Natural killer cell (primary cell): ENCODE results near the gene SPDYE2. TPM values are rescaled to one million over a fixed set of nuclear protein-coding genes. Genes with fewer than 3 reads are reported as not detected.
"Not testable (repeated sequence)": the region's sequence is repeated elsewhere in the genome, so short reads cannot be mapped to it uniquely, and the experiment has no call there.

Experiments
- ATAC-seq, 3 donors: fragments of 150-1000 bp in 2 of 3; fragments of 200-7000 bp in 1 of 3; cut with Tn5 transposase; 1 replicate in 1 of 3; 2 replicates in 2 of 3; pipeline ENCODE4 v1.10.0; 2021; ENCODE audit warnings: mild to moderate bottlenecking in 2 of 3, moderate library complexity in 2 of 3
- DNase-seq, 2 donors: peaks; one replicate each; pipeline versions ENCODE4 v3.0.0 to v3.0.0-alpha.2; 2013 to 2021; ENCODE audit warnings: mixed read lengths in 1 of 2
- H3K27ac ChIP-seq: one replicate; pipeline ENCODE4 v1.5.1; 2013; ENCODE audit warnings: mild to moderate bottlenecking, low read length
- H3K27me3 ChIP-seq: one replicate; pipeline ENCODE4 v1.6.1; 2013; ENCODE audit warnings: low read length; ENCODE audit not compliant: control insufficient read depth, insufficient read depth
- H3K36me3 ChIP-seq: one replicate; pipeline ENCODE4 v1.6.1; 2013; ENCODE audit warnings: low read length; ENCODE audit not compliant: control insufficient read depth, insufficient read depth
- H3K4me1 ChIP-seq: one replicate; pipeline ENCODE4 v1.6.1; 2013; ENCODE audit warnings: low read length; ENCODE audit not compliant: control insufficient read depth, insufficient read depth
- H3K4me3 ChIP-seq: one replicate; pipeline ENCODE4 v1.5.1; 2013; ENCODE audit warnings: low read length
- H3K9me3 ChIP-seq: one replicate; pipeline ENCODE4 v1.6.1; 2013; ENCODE audit warnings: low read length; ENCODE audit not compliant: control insufficient read depth, insufficient read depth
- H3K27ac Mint-ChIP-seq, 2 donors: one replicate each; pipeline ENCODE4 v1.8.0; 2022; ENCODE audit warnings: mild to moderate bottlenecking in 2 of 2, mixed read lengths in 2 of 2, moderate library complexity in 1 of 2
- H3K27me3 Mint-ChIP-seq, 2 donors: one replicate each; pipeline ENCODE4 v1.8.0; 2022; ENCODE audit warnings: low read depth in 2 of 2, mixed read lengths in 2 of 2
- H3K36me3 Mint-ChIP-seq: one replicate; pipeline ENCODE4 v1.8.0; 2022; ENCODE audit warnings: mixed read lengths
- H3K4me1 Mint-ChIP-seq, 2 donors: one replicate each; pipeline ENCODE4 v1.8.0; 2022; ENCODE audit warnings: mixed read lengths in 2 of 2
- H3K4me3 Mint-ChIP-seq: one replicate; pipeline ENCODE4 v1.8.0; 2022; ENCODE audit warnings: mild to moderate bottlenecking, moderate library complexity, mixed read lengths
- H3K9me3 Mint-ChIP-seq, 2 donors: one replicate each; pipeline ENCODE4 v1.8.0; 2022; ENCODE audit warnings: mixed read lengths in 2 of 2
- whole genome bisulfite sequencing: methylation state at CpG from one replicate; pipeline ENCODE4 v1.1.7; 2013; ENCODE audit warnings: missing lambda C conversion rate; ENCODE audit not compliant: insufficient coverage; 5-methylcytosine and 5-hydroxymethylcytosine counted together
- intact Hi-C: fragments of 100-400 bp; cut with micrococcal nuclease; formaldehyde crosslinking; loops from one replicate; pipeline ENCODE4 v1.14.2; 2022
- total RNA-seq, 4 donors: library from RNA; stranded (reverse); fragments of 120-200 nt in 1 of 4; gene quantifications; one replicate each; pipeline versions ENCODE4 v1.2.3 to v1.2.4, GENCODE V29; 2013 to 2022
- TF ChIP-seq, protein P1 (sequence below): fragments of 200-600 bp; IDR thresholded peaks from one replicate; pipeline ENCODE4 v1.8.0; 2022; ENCODE audit warnings: antibody characterized with exemption

Gene SPDYE2
- total RNA-seq, 3 donors from 2014 or later (not counting 1 experiment from before 2014, with no cell fraction given), result 0.25 to 0.61 TPM; not detected in 1

GRCh38 chr7:102544372-102544771, 6.7 kb upstream of the SPDYE2 start:
- H3K27ac Mint-ChIP-seq, H3K4me1 Mint-ChIP-seq, H3K4me3 Mint-ChIP-seq, ATAC-seq, H3K36me3 ChIP-seq, H3K27ac ChIP-seq, H3K36me3 Mint-ChIP-seq, DNase-seq, H3K27me3 Mint-ChIP-seq, H3K4me1 ChIP-seq, intact Hi-C loops, H3K4me3 ChIP-seq, H3K27me3 ChIP-seq, H3K9me3 Mint-ChIP-seq, H3K9me3 ChIP-seq: not testable (repeated sequence)
- no CpG with 5 or more reads among the region's 1 CpG for WGBS

- H3K9me3 ChIP-seq, H3K4me1 Mint-ChIP-seq, DNase-seq, H3K9me3 Mint-ChIP-seq, H3K4me3 Mint-ChIP-seq, H3K36me3 Mint-ChIP-seq, H3K36me3 ChIP-seq, H3K4me1 ChIP-seq, ATAC-seq, H3K27me3 Mint-ChIP-seq, H3K4me3 ChIP-seq, intact Hi-C loops, H3K27me3 ChIP-seq, H3K27ac ChIP-seq, H3K27ac Mint-ChIP-seq: not testable (repeated sequence)
- 100% methylated on average over 4 of the region's 12 CpGs for WGBS
Measured at GRCh38 chr7:102545288-102545687, 5.7 kb upstream of the SPDYE2 start.

- no CpG with 5 or more reads among the region's 6 CpGs for WGBS
- H3K36me3 ChIP-seq, H3K27ac ChIP-seq, intact Hi-C loops, H3K9me3 Mint-ChIP-seq, H3K4me3 ChIP-seq, H3K27me3 ChIP-seq, H3K36me3 Mint-ChIP-seq, H3K27me3 Mint-ChIP-seq, H3K4me1 Mint-ChIP-seq, ATAC-seq, DNase-seq, H3K27ac Mint-ChIP-seq, H3K9me3 ChIP-seq, H3K4me3 Mint-ChIP-seq, H3K4me1 ChIP-seq: not testable (repeated sequence)
Measured at GRCh38 chr7:102546353-102546752, 4.7 kb upstream of the SPDYE2 start.

- H3K27me3 ChIP-seq, intact Hi-C loops, H3K9me3 ChIP-seq, H3K36me3 ChIP-seq, H3K4me1 ChIP-seq, H3K4me1 Mint-ChIP-seq, H3K36me3 Mint-ChIP-seq, H3K4me3 Mint-ChIP-seq, H3K27me3 Mint-ChIP-seq, DNase-seq, H3K4me3 ChIP-seq, ATAC-seq, H3K27ac ChIP-seq, H3K9me3 Mint-ChIP-seq, H3K27ac Mint-ChIP-seq: not testable (repeated sequence)
- 100% methylated on average over 2 of the region's 11 CpGs for WGBS
Measured at GRCh38 chr7:102568620-102569019, 17.6 kb downstream of the SPDYE2 start.

DNA sequence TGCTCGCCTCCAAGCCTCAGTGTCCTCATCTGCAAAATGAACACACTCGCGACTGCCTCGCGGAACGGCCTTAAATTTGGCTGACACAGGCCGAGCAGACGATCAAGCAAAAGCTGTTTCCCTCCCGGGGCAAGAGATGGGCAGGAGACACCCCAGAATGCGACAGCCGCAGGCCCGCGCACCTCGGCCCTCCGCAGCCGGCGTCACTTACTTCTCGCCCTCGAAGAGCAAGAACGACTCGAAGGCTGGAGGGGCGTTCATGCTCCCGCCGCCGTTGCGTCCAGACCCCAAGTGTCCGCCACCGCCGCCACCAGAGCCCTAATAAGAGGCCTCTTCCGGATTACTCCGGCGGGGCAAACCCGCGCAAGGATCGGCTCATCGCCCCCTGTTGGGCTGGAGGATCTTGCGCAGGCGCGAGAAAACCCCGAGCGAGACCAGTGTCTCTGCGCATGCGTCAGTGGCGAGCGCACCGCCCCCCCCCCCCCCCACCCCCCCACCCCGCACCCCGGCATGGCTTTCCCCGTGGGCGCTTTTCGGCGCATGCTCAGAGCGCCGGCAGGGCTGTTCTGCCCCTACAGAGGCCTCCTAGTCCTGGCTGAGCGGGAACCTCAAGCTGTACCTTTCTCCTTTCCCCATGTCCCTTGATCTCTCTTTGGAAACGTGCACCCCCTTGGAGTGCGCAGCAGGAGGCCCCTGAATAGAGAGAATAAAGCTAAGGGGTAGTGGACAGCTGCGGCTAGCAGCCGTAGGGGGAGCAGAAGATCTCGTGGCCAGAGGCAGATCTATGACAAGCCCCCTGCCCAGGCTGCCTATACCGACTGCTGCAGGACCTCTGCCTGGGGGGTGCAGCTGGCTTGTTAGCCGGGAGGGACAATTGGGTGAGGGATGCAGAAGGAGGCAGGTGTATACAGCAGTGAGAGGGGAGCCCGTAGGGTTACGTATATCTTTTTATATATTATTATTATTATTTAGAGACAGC, 21.5 kb downstream of the SPDYE2 start, which contains the start of gene POLR2J3:
Gene POLR2J3, minus strand, starts transcription at position 323 of the 979 bp plus-strand sequence. Its CDS starts 62 bp downstream, at position 261.
- intact Hi-C loops, result not testable (repeated sequence)

GRCh38 chr7:102574607-102575006, 23.6 kb downstream of the SPDYE2 start:
- H3K27me3 ChIP-seq, intact Hi-C loops, H3K4me3 ChIP-seq, DNase-seq, H3K9me3 ChIP-seq, H3K27me3 Mint-ChIP-seq, H3K36me3 ChIP-seq, H3K9me3 Mint-ChIP-seq, H3K4me1 ChIP-seq, H3K4me3 Mint-ChIP-seq, ATAC-seq, H3K4me1 Mint-ChIP-seq, H3K27ac ChIP-seq, H3K27ac Mint-ChIP-seq, H3K36me3 Mint-ChIP-seq: not testable (repeated sequence)
- WGBS, result no CpG with 5 or more reads among the region's 6 CpGs

More for the DNA sequence above, 21.5 kb downstream of the SPDYE2 start, which contains the start of gene POLR2J3:
- Mint-ChIP-seq H3K4me3 (peak within 1 kb of the TSS; percentile 85), H3K27ac (peak within 1 kb of the TSS; percentile 78 to 85)
- ATAC-seq (peak; percentile 94 to 97 (median 94)), DNase-seq (peak; percentile 99 to 100)
- H3K36me3 ChIP-seq, H3K4me1 Mint-ChIP-seq, H3K36me3 Mint-ChIP-seq, H3K9me3 ChIP-seq, H3K9me3 Mint-ChIP-seq, H3K4me1 ChIP-seq, H3K27me3 ChIP-seq, H3K27me3 Mint-ChIP-seq: not testable (repeated sequence)
- Histone ChIP-seq H3K4me3 (peak within 1 kb of the TSS; percentile 47), H3K27ac (peak within 1 kb of the TSS; percentile 72)
- 0% methylated on average over 32 of the region's 64 CpGs for WGBS
- TF ChIP-seq, protein P1, sequence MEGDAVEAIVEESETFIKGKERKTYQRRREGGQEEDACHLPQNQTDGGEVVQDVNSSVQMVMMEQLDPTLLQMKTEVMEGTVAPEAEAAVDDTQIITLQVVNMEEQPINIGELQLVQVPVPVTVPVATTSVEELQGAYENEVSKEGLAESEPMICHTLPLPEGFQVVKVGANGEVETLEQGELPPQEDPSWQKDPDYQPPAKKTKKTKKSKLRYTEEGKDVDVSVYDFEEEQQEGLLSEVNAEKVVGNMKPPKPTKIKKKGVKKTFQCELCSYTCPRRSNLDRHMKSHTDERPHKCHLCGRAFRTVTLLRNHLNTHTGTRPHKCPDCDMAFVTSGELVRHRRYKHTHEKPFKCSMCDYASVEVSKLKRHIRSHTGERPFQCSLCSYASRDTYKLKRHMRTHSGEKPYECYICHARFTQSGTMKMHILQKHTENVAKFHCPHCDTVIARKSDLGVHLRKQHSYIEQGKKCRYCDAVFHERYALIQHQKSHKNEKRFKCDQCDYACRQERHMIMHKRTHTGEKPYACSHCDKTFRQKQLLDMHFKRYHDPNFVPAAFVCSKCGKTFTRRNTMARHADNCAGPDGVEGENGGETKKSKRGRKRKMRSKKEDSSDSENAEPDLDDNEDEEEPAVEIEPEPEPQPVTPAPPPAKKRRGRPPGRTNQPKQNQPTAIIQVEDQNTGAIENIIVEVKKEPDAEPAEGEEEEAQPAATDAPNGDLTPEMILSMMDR, result peak; percentile 52

DNA sequence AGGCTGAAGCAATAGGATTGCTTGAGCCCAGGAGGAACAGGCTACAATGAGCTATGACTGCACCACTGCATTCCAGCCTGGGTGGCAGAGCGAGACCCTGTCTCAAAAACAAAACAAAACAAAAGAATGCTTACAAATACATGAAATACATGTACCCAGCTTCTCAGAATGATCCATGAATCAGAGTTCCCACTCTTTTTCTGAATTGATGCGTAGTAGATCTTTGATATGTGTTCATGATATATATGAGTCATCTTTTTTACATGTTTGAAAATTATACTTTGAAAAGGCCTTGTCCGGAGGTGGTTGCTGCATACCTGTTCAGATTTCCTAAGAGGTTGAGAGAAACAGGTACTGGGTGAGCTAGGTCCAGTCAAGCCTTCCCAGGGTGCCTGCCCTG, 25.3 kb downstream of the SPDYE2 start:
- DNase-seq, H3K36me3 ChIP-seq, H3K36me3 Mint-ChIP-seq, H3K27me3 Mint-ChIP-seq, H3K27ac ChIP-seq, H3K27ac Mint-ChIP-seq, H3K9me3 Mint-ChIP-seq, intact Hi-C loops, H3K4me3 ChIP-seq, H3K4me3 Mint-ChIP-seq, H3K9me3 ChIP-seq, ATAC-seq, H3K4me1 Mint-ChIP-seq, H3K4me1 ChIP-seq, H3K27me3 ChIP-seq: not testable (repeated sequence)
- no CpG with 5 or more reads among the region's 3 CpGs for WGBS
